CD14-positive monocyte (primary cell): Measurements from ENCODE around the gene VTI1A. TPM values are rescaled to one million over a fixed set of nuclear protein-coding genes. Genes with fewer than 3 reads are reported as not detected.

Experiments used
- DNase-seq, 3 donors: peaks; one replicate each; pipeline ENCODE4 v3.0.0-alpha.2; 2011 to 2022
- H2AFZ ChIP-seq: 2 replicates; pipeline ENCODE4 v1.6.0; 2012; ENCODE audit warnings: mild to moderate bottlenecking, low read depth, low read length, inconsistent platforms; ENCODE audit not compliant: insufficient read depth, poor library complexity, severe bottlenecking
- H3K27ac ChIP-seq, 2 donors: 1 replicate in 1 of 2; 2 replicates in 1 of 2; pipeline ENCODE4 v1.5.1; 2012 to 2013; ENCODE audit warnings: low read length in 2 of 2, control low read depth in 1 of 2, inconsistent platforms in 1 of 2, low read depth in 1 of 2, mild to moderate bottlenecking in 1 of 2
- H3K27me3 ChIP-seq, 2 donors: one replicate each; pipeline versions ENCODE4 v1.6.0 to v1.6.1; 2011 to 2013; ENCODE audit warnings: low read length in 2 of 2; ENCODE audit not compliant: control insufficient read depth in 2 of 2, insufficient read depth in 2 of 2
- H3K36me3 ChIP-seq, 2 donors: replicated peaks in 1 of 2; 1 replicate in 1 of 2; 2 replicates in 1 of 2; pipeline versions ENCODE4 v1.5.1 to v1.6.1; 2012 to 2013; ENCODE audit warnings: low read length in 2 of 2, control low read depth in 1 of 2, inconsistent platforms in 1 of 2, mild to moderate bottlenecking in 1 of 2; ENCODE audit not compliant: insufficient read depth in 2 of 2, control insufficient read depth in 1 of 2
- H3K4me1 ChIP-seq, 2 donors: 1 replicate in 1 of 2; 2 replicates in 1 of 2; pipeline versions ENCODE4 v1.5.1 to v1.6.1; 2012 to 2013; ENCODE audit warnings: low read length in 2 of 2, control low read depth in 1 of 2, inconsistent platforms in 1 of 2, mild to moderate bottlenecking in 1 of 2, moderate library complexity in 1 of 2; ENCODE audit not compliant: insufficient read depth in 2 of 2, control insufficient read depth in 1 of 2
- H3K4me2 ChIP-seq: replicated peaks from 2 replicates; pipeline ENCODE3; 2012; ENCODE audit warnings: low read length, moderate library complexity, mild to moderate bottlenecking; ENCODE audit not compliant: poor library complexity, severe bottlenecking; ENCODE audit errors: extremely low read depth
- H3K4me3 ChIP-seq, 3 experiments: fragments of 200-600 bp in 1 of 3; sonication (generic) in 1 of 3; replicated peaks in 1 of 3; 1 replicate in 2 of 3; 2 replicates in 1 of 3; pipeline ENCODE4 v1.5.1; 2011 to 2013; ENCODE audit warnings: low read length in 3 of 3, mild to moderate bottlenecking in 3 of 3, control low read depth in 2 of 3, low read depth in 2 of 3, inconsistent platforms in 1 of 3, moderate library complexity in 1 of 3
- H3K79me2 ChIP-seq: 2 replicates; pipeline ENCODE4 v1.6.0; 2012; ENCODE audit warnings: mild to moderate bottlenecking, control low read depth, inconsistent platforms, low read length, moderate library complexity; ENCODE audit not compliant: insufficient read depth
- H3K9ac ChIP-seq: 2 replicates; pipeline ENCODE4 v1.6.0; 2017; ENCODE audit warnings: low read length, mild to moderate bottlenecking; ENCODE audit not compliant: insufficient read depth, poor library complexity, severe bottlenecking
- H3K9me3 ChIP-seq, 2 donors: replicated peaks in 1 of 2; 1 replicate in 1 of 2; 2 replicates in 1 of 2; pipeline versions ENCODE4 v1.5.1 to v1.6.1; 2012 to 2013; ENCODE audit warnings: low read length in 2 of 2, control low read depth in 1 of 2; ENCODE audit not compliant: control insufficient read depth in 1 of 2, insufficient read depth in 1 of 2
- H4K20me1 ChIP-seq: 2 replicates; pipeline ENCODE4 v1.6.0; 2012; ENCODE audit warnings: mild to moderate bottlenecking, low read length, control low read depth, moderate library complexity; ENCODE audit not compliant: insufficient read depth
- H3K27ac Mint-ChIP-seq, 7 donors: one replicate each; pipeline ENCODE4 v1.8.0; 2020; ENCODE audit warnings: mild to moderate bottlenecking in 7 of 7, mixed read lengths in 7 of 7, moderate library complexity in 6 of 7, inconsistent platforms in 2 of 7
- H3K27me3 Mint-ChIP-seq, 3 donors: one replicate each; pipeline ENCODE4 v1.8.0; 2021 to 2022; ENCODE audit warnings: low read depth in 3 of 3, mild to moderate bottlenecking in 3 of 3, mixed read lengths in 3 of 3, moderate library complexity in 3 of 3, inconsistent platforms in 1 of 3
- H3K36me3 Mint-ChIP-seq, 2 donors: one replicate each; pipeline ENCODE4 v1.8.0; 2020; ENCODE audit warnings: mixed read lengths in 2 of 2, inconsistent platforms in 1 of 2, mild to moderate bottlenecking in 1 of 2
- H3K4me1 Mint-ChIP-seq: one replicate; pipeline ENCODE4 v1.8.0; 2020; ENCODE audit warnings: mild to moderate bottlenecking, mixed read lengths
- H3K4me3 Mint-ChIP-seq, 2 donors: one replicate each; pipeline ENCODE4 v1.8.0; 2020; ENCODE audit warnings: mild to moderate bottlenecking in 2 of 2, mixed read lengths in 2 of 2, moderate library complexity in 1 of 2
- H3K9me3 Mint-ChIP-seq, 7 donors: one replicate each; pipeline ENCODE4 v1.8.0; 2020 to 2022; ENCODE audit warnings: mixed read lengths in 7 of 7, mild to moderate bottlenecking in 6 of 7, moderate library complexity in 6 of 7, inconsistent platforms in 2 of 7
- CTCF ChIP-seq: fragments of 200-600 bp; IDR thresholded peaks from one replicate; pipeline ENCODE4 v1.8.0; 2022; ENCODE audit warnings: antibody characterized with exemption, mild to moderate bottlenecking
- WGBS: methylation state at CpG from one replicate; pipeline ENCODE4 v1.1.5; 2013; ENCODE audit warnings: missing lambda C conversion rate; ENCODE audit not compliant: insufficient coverage; 5-methylcytosine and 5-hydroxymethylcytosine counted together
- intact Hi-C, 2 donors: fragments of 100-400 bp; cut with micrococcal nuclease; formaldehyde crosslinking; loops; one replicate each; pipeline versions ENCODE4 v1.15.0 to v1.15.1; 2023
- polyA plus RNA-seq, 3 donors: library from polyadenylated mRNA; depleted of rRNA in 1 of 3; unstranded in 2 of 3; stranded (reverse) in 1 of 3; fragments of 300-500 nt in 2 of 3; fragments of >200 nt in 1 of 3; fragmentation: Illumina TruSeq in 2 of 3; gene quantifications; 1 replicate in 2 of 3; 2 replicates in 1 of 3; pipeline ENCODE4 v1.2.3, GENCODE V29; 2012 to 2021

The VTI1A gene
- polyA plus RNA-seq, 3 donors = 23.6 to 25.4 (median 24.1) TPM

- no CpG with 5 or more reads among the region's 8 CpGs for WGBS
- no peak for TF ChIP-seq CTCF
- Histone ChIP-seq H3K27me3 (no peaks in the 10 kb centered on the region), H3K9ac (no peak overlapping the region), H3K9me3 (no peaks in the 10 kb centered on the region), H3K27ac (no peak overlapping the region), H4K20me1 (peaks cover 4% of the 10 kb centered on the region), H2AFZ (no peak overlapping the region), H3K4me1 (peaks cover 5 to 10% of the 10 kb centered on the region in 2 donors), H3K4me2 (no peak overlapping the region), H3K36me3 (peaks cover 8 to 30% of the 10 kb centered on the region in 2 donors), H3K79me2 (no peaks in the 10 kb centered on the region), H3K4me3 (no peak overlapping the region)
- Mint-ChIP-seq H3K27ac (no peak overlapping the region), H3K4me3 (no peak overlapping the region), H3K36me3 (peaks cover 30 to 40% of the 10 kb centered on the region in 2 donors), H3K4me1 (peaks cover 15% of the 10 kb centered on the region), H3K27me3 (no peaks in the 10 kb centered on the region), H3K9me3 (no peaks in the 10 kb centered on the region)
- intact Hi-C loops = no loop called here
- DNase-seq = no peak
Observed at GRCh38 chr10:112536663-112537062, 89.6 kb downstream of the VTI1A start.

- Histone ChIP-seq H3K36me3 (peaks cover 8 to 39% of the 10 kb centered on the region in 2 donors), H4K20me1 (peaks cover 4% of the 10 kb centered on the region), H3K9me3 (no peaks in the 10 kb centered on the region), H2AFZ (no peak overlapping the region), H3K27ac (no peak overlapping the region), H3K4me3 (no peak overlapping the region), H3K27me3 (no peaks in the 10 kb centered on the region), H3K4me2 (no peak overlapping the region), H3K9ac (no peak overlapping the region), H3K4me1 (no peaks in the 10 kb centered on the region), H3K79me2 (no peaks in the 10 kb centered on the region)
- Mint-ChIP-seq H3K36me3 (peaks cover 40 to 49% of the 10 kb centered on the region in 2 donors), H3K4me1 (peaks cover 4% of the 10 kb centered on the region), H3K4me3 (no peak overlapping the region), H3K27me3 (no peaks in the 10 kb centered on the region), H3K9me3 (no peaks in the 10 kb centered on the region), H3K27ac (no peak overlapping the region)
- no peak for TF ChIP-seq CTCF
- intact Hi-C loops = no loop called here
- no peak for DNase-seq
- 100% methylated on average over 3 of the region's 7 CpGs for WGBS
Observed at GRCh38 chr10:112538168-112538567, 91.2 kb downstream of the VTI1A start.
